Cerebellar cortex (tissue), 1 donor: ENCODE results near the gene CAPZB.
A peak's percentile ranks its signal among the peaks of the same experiment; 100 is the strongest.

ENCODE experiments used
- DNase-seq: peaks from one replicate; pipeline ENCODE4 v3.0.0-alpha.2; 2015; ENCODE audit warnings: low spot score

The CAPZB gene

GRCh38 chr1:19367584-19368041 is 117.7 kb downstream of the CAPZB start:
- DNase-seq: no peak

- no peak for DNase-seq
Measured at GRCh38 chr1:19366599-19367536, 118.5 kb downstream of the CAPZB start.

DNA sequence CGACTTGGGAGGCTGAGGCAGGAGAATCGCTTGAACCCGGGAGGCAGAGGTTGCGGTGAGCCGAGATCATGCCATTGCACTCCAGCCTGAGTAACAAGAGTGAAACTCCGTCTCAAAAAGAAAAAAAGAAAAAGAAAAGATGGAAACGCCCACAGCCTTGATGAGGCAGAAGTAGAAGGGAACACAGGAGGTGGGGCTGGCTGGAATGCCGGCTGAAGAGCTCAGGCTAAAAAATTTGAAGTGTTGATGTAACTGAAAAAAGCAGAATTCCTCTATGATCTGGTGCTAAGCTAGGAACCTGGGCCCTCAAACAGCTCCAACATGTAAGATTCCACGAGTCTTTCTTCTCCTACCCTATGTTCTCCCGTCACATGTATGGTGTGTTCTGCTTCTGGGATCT is 119.6 kb downstream of the CAPZB start:
- DNase-seq: no peak

GRCh38 chr1:19363536-19364152 is 121.7 kb downstream of the CAPZB start:
- peak; percentile 93 for DNase-seq

DNA sequence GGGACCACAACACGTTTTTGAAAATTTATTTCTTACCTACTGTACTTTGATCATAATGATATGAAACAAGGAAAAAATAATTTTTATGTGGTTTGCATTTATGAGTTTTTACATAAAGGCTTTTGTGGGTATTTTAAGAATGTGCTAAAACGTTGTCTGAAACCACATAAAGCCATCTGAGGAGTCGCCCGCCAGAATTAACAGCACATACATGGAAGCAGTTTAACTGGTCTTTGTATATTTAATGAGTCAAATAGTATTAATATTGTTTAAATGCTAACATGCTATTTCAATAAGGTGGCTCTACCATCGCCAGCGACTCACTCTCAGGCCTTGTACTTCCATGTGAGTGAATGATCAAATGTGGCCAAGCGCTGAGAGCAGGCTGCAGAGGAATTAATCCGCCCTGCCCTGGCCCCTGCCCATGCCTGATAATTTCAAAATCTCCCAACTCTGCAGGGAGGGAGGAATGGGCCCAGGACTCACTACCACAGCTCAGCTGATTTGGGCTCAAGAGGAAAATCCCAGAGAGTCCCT is 123.7 kb downstream of the CAPZB start:
- no peak for DNase-seq

DNA sequence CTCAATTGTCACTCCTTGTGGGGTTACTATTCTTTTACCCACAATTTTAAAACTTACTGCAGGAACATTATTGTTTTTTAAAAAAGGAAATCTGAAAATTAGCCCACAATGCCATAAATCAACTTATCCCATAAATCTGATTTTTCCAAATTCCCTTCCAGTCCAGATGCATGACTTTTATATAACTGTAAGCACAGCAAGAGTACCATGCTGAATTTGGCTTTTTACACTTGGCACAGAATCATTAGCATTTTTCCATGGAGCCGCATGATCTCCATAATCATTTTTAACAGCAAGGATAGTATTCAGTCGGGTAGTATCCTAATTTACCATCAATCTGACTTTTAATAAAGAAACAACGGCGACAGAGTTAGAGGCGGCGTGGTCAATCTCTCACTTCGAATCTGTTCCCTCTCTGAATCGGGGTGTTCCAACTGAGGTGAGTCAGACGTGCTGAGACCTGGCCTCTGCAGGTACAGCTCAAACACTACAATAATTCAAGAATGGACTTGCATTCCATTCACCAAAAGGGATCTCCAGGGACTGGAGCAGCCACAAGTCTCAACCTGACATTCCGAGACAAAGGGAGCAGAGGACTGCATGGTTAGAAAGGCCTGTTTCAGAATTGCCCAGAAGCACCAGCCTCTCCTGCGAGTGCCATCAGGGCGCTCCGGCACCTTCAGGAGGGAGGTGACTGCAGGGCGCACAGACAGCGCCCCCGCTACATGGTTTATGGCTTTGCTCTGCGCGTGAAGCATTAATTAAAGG is 124.3 kb downstream of the CAPZB start:
- no peak for DNase-seq

DNA sequence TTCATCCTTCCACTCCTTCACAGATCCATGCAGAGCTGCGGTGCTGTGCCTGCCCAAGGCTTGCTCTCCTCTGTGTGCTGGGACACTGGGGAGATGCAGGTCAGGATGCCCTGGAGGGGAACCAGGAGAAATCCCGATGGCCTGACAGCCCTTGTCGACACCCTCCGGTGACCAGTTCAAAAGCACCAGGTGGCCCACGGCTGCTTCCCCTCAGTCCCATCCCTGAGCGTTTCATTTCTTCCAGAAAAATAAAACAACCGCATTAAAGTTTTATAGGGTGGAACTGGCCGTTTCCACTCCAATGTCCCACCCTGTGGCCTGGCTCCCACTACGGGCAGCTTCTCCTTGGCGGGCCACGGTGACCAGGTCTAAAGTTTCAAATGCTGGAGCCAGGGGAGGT is 124.9 kb downstream of the CAPZB start:
- DNase-seq: no peak

GRCh38 chr1:19360016-19360415 is 125.3 kb downstream of the CAPZB start:
- peak; percentile 73 for DNase-seq

DNA sequence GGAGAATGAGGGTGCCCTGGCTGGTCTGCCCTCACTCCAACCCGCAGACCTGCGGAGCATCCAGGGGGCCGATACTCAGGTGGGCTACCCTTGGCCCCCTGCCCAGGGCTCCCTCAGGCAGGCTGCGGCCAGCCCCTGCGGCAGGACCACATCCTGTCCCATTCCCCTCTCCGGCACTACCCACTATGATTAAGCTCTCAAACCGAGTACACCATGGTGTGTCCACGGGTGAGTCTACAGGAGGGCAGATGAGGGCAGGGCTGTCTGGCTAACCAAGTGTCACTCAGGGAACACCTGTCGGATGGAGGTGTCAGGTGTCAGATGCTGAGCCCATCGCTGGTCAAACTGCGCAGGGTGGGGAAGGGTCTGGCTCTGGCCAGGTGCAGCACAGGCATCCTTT is 126.0 kb downstream of the CAPZB start:
- DNase-seq: no peak

GRCh38 chr1:19358710-19359109 is 126.6 kb downstream of the CAPZB start:
- no peak for DNase-seq

- DNase-seq: no peak
Measured at GRCh38 chr1:19357299-19357986, 127.9 kb downstream of the CAPZB start.

DNA sequence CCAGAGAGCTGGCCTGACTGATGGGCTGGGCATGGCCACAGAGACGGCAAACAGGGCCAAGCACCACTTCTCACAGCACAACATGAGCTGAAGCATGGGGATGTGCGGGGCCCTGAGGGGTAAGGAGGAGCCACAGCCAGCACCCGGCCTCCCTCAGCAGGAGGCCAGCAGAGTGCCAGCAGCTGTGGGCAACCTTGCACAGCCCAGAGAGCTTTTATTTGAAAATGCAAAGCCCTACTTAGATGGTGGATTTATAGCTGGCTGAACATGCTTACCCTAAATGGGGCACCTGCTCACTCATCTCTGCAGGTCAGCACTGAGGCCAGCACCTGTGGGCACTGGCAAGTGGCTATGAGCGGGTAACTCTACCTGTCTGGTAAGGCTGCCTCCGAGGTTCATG is 129.1 kb downstream of the CAPZB start:
- no peak for DNase-seq

- no peak for DNase-seq
Measured at GRCh38 chr1:19354531-19354981, 130.8 kb downstream of the CAPZB start.

- no peak for DNase-seq
Measured at GRCh38 chr1:19353596-19353995, 131.7 kb downstream of the CAPZB start.

- DNase-seq: no peak
Measured at GRCh38 chr1:19352839-19353238, 132.5 kb downstream of the CAPZB start.

GRCh38 chr1:19351873-19352272 is 133.5 kb downstream of the CAPZB start:
- DNase-seq: no peak

DNA sequence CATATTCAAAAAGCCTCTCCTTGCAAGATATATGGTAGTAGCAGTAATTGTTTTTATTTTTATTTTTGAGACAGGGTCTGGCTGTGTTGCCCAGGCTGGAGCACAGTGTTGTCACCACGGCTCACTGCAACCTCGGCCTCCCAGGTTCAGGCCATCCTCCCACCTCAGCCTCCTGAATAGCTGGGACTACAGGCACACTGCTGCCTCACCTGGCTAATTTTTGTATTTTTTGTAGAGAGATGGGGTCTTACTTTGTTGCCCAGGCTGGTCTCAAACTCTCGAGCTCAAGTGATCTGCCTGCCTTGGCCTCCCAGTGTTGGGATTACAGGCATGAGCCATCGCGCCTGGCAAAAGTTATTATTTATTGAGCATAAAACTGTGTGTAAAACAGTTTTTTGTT is 134.8 kb downstream of the CAPZB start:
- DNase-seq: no peak

DNA sequence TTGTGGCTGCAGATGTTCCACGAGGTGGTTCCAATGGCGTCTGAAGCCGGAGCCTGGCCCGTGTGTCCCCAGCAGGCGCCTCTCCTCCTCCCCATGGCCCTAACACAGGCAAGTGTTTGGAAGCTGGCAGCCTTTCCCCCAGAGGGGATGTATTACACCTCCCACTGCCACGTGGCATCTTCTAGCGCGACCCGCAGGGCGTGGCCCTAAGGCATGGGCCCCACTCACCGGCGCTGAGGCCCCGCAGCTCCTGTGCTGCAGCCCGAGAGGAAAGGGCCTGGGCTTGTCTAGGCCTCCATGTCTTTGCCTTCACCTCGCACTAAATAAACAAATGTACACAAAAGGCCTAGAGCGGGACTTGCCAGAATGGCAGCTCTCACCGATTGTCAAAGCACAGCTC is 135.3 kb downstream of the CAPZB start:
- DNase-seq: no peak

DNA sequence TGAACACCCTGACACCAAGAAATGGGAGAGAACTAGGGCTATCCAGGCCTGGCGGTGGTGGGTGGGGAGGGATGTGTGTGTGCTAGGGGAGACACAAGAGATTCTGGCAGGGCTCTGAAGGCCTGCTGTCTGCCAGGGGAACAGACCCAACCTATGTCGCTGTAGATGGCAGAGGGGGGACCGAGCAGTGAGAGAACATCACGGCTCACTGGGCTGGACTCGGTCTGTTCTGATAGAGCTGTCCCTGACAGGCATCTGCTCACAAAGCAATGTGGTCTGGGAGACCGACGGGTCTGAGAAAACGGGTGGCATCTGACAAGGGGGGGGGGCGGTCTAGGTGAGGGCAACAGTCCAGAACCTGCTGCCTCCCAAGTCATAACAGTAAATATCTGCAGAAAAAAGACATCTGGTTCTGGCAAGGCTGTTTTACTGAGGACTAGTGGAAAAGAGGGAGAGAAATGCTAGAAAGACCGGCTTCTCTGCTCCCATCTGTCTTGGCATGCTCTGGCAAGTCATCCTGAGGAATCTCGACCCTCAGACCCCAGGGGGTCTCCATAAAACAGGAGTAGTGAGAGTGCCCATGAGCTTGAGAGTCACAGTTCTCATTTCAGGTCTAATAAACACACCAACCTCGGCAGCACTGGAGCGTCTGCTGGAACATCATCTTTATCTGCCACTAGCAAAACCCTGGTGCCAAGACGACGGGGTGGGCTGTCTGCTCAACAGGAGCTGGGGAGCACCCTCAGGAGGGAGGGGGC is 136.7 kb downstream of the CAPZB start:
- DNase-seq: peak; percentile 60

DNA sequence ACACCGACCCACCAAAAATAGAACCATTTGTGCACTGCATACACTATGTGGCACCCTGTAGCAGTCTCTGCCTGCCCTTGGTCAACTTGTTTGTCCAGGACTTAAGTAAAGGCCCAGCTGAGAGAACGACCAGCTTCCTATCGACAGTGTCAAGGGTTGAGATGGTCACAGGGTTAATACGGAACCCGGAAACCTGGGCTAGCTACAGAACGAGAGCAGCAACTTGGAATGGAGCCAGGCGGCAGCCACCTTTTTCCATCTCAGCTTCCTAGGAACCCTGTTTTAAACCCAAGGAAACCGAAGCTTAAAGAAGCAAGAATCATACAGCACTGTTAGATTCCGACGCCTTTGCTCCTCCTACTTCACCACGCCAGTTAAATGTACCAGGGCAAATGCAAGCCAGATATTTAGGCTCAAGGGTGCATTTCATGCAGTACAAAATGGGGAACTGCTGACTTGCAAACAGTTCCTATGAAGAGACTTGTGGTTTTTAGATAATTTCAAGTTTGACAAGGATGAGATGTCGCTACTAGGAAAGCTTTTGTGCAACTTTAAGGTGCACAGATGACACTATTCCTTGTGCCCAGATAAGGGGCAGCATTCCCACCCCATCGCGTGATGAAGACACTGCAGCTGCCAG is 137.7 kb downstream of the CAPZB start:
- no peak for DNase-seq
